ENCODE results near the gene CD37. TPM values are rescaled to one million over a fixed set of nuclear protein-coding genes. Genes with fewer than 3 reads are reported as not detected.

Gene CD37
- total RNA-seq, 1 experiment from 2014 or later, result not detected

DNA sequence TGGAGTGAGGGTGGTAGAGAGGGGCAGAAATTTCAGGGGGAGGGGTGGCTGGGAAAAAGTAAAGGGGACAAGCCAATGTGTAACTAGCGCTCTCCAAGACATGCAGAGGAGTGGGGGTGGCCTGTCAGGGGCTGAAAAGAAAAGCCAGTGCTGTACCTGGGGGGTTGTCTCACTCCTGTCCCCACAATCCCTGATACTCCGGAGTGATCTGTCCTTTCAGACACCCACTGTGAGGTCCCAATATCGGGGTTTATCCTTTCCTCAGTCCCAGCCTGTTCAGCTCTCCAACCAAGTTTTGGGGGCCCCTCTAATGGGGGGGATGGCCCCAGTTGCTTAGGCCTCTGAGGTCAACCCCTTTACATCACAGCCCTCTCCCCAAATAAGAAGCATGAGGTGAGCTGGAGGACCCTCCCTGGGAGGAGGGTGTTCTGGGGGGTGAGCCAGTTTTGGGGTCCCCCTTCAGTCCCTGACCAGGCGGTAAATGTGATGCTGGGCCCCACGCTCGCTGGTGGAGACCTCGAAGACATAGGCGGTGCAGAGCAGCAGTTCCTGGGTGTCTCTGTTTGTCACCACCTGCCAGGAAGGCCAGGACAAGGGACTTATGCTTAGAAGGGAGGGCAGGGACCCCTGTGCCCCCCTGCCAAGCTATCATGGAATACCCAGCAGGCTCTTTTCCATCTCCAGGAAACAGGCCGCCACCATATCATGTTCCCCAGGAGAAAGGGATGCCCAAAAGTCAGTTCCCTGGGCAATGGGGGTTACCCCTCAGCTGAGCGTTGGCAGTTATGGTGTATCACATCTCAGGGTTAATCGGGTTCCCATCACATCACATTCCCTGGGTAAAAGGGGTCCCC, 5.9 kb downstream of the CD37 start:
- H3K4me1 Mint-ChIP-seq (ENCODE audit: low read depth, unreplicated experiment), result peaks cover 16% of the 10 kb centered on the region
- TF ChIP-seq, protein P1, sequence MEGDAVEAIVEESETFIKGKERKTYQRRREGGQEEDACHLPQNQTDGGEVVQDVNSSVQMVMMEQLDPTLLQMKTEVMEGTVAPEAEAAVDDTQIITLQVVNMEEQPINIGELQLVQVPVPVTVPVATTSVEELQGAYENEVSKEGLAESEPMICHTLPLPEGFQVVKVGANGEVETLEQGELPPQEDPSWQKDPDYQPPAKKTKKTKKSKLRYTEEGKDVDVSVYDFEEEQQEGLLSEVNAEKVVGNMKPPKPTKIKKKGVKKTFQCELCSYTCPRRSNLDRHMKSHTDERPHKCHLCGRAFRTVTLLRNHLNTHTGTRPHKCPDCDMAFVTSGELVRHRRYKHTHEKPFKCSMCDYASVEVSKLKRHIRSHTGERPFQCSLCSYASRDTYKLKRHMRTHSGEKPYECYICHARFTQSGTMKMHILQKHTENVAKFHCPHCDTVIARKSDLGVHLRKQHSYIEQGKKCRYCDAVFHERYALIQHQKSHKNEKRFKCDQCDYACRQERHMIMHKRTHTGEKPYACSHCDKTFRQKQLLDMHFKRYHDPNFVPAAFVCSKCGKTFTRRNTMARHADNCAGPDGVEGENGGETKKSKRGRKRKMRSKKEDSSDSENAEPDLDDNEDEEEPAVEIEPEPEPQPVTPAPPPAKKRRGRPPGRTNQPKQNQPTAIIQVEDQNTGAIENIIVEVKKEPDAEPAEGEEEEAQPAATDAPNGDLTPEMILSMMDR (IDR thresholded peaks at IDR 0.05; ENCODE audit: insufficient read depth in 1 of 2, low read depth in 1 of 2, low read length in 1 of 2, severe bottlenecking in 1 of 2, unreplicated experiment in 1 of 2), result no peak
- peaks cover 9% of the 10 kb centered on the region for H3K36me3 Mint-ChIP-seq (ENCODE audit: insufficient read depth, unreplicated experiment)
- CTCF ChIA-PET, result no interaction called here
- intact Hi-C loops (cut with micrococcal nuclease; ENCODE audit: unreplicated experiment), result no loop called here
- H3K27ac Mint-ChIP-seq (ENCODE audit: unreplicated experiment), result no peak overlapping the region
- Histone ChIP-seq H3K4me3 (ENCODE audit: low read depth, low read length) (no peak overlapping the region), H3K9me3 (no peaks in the 10 kb centered on the region), H3K4me1 (peaks cover 10% of the 10 kb centered on the region), H3K36me3 (ENCODE audit: control insufficient read depth, insufficient read depth, low read length) (no peaks in the 10 kb centered on the region), H3K27me3 (replicated peaks; ENCODE audit: control insufficient read depth, insufficient read depth, low read length) (no peaks in the 10 kb centered on the region)
- peak overlapping the region; percentile 77 for H3K4me3 Mint-ChIP-seq (ENCODE audit: unreplicated experiment)
- no peaks in the 10 kb centered on the region for H3K27me3 Mint-ChIP-seq (ENCODE audit: insufficient read depth, unreplicated experiment)
- BruUV-seq (replicated peaks), result no TSS peak
- POLR2A ChIA-PET, result interaction anchor here (0.7 kb wide), 1 partner anchor 709 kb away, joined by 6 read pairs; no protein-coding TSS in a partner anchor
- DNase-seq, result peak in 1 of 2 experiments; percentile 29
- H3K9me3 Mint-ChIP-seq (ENCODE audit: unreplicated experiment), result no peaks in the 10 kb centered on the region

DNA sequence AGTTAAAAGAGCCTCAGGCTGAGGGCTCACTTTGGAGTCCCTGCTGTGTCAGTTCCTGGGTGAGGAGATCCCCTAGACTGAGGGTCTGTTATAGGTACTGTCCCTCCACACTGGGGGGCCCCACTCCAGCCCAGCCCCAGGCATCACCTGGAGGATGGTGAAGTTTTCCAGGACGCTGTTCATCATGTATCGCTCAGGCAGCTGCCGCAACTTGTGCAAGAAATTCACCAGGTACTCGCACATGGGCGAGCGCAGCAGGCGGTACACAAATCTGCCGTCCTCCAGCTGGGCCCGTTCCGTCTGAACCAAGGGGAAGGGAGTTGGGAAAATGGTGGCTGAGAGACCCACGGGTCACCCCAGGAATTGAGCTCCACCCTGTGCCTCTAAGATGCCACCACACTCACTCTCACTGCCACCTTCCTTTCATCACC, 7.1 kb downstream of the CD37 start:
- no peak overlapping the region for H3K4me3 ChIP-seq (ENCODE audit: low read depth, low read length)
- Mint-ChIP-seq H3K9me3 (ENCODE audit: unreplicated experiment) (no peaks in the 10 kb centered on the region), H3K4me3 (ENCODE audit: unreplicated experiment) (no peak overlapping the region), H3K36me3 (ENCODE audit: insufficient read depth, unreplicated experiment) (peaks cover 10% of the 10 kb centered on the region), H3K27ac (ENCODE audit: unreplicated experiment) (peak overlapping the region; percentile 5), H3K4me1 (ENCODE audit: low read depth, unreplicated experiment) (peaks cover 16% of the 10 kb centered on the region), H3K27me3 (ENCODE audit: insufficient read depth, unreplicated experiment) (no peaks in the 10 kb centered on the region)
- no peaks in the 10 kb centered on the region for H3K9me3 ChIP-seq
- peak in 1 of 2 experiments; percentile 19 for DNase-seq
- TF ChIP-seq, protein P1 (IDR thresholded peaks at IDR 0.05; ENCODE audit: insufficient read depth in 1 of 2, low read depth in 1 of 2, low read length in 1 of 2, severe bottlenecking in 1 of 2, unreplicated experiment in 1 of 2), result no peak
- no peaks in the 10 kb centered on the region for H3K27me3 ChIP-seq (replicated peaks; ENCODE audit: control insufficient read depth, insufficient read depth, low read length)
- CTCF ChIA-PET, result no interaction called here
- no peaks in the 10 kb centered on the region for H3K36me3 ChIP-seq (ENCODE audit: control insufficient read depth, insufficient read depth, low read length)
- H3K4me1 ChIP-seq, result peaks cover 10% of the 10 kb centered on the region
- POLR2A ChIA-PET, result interaction anchor here (0.6 kb wide), 1 partner anchor 171 kb away, joined by 3 read pairs; no protein-coding TSS in a partner anchor
- no TSS peak for BruUV-seq (replicated peaks)
- intact Hi-C loops (cut with micrococcal nuclease; ENCODE audit: unreplicated experiment), result no loop called here

DNA sequence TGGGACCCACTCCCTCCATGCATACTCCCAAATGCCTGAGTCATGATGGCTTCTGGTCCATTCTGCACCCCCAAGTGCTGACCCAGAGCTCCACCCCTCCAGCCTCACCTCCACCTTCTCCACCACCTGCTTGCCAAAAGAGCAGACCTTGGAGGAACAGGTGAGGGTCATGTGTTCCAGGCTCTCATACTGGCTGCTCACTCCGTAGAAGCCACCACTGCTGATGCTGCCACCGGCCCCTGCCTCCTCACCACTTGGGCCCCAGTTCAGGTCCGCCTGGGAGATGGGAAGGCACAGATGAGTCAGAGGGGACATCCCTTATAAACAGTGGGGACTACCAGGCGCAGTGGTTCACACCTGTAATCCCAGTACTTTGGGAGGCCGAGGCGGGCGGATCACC, 7.9 kb downstream of the CD37 start:
- peaks cover 17% of the 10 kb centered on the region for H3K36me3 Mint-ChIP-seq (ENCODE audit: insufficient read depth, unreplicated experiment)
- POLR2A ChIA-PET, result no interaction called here
- H3K36me3 ChIP-seq (ENCODE audit: control insufficient read depth, insufficient read depth, low read length), result no peaks in the 10 kb centered on the region
- peaks cover 16% of the 10 kb centered on the region for H3K4me1 Mint-ChIP-seq (ENCODE audit: low read depth, unreplicated experiment)
- intact Hi-C loops (cut with micrococcal nuclease; ENCODE audit: unreplicated experiment), result no loop called here
- H3K9me3 ChIP-seq, result no peaks in the 10 kb centered on the region
- H3K4me3 Mint-ChIP-seq (ENCODE audit: unreplicated experiment), result no peak overlapping the region
- H3K4me3 ChIP-seq (ENCODE audit: low read depth, low read length), result no peak overlapping the region
- no peaks in the 10 kb centered on the region for H3K27me3 ChIP-seq (replicated peaks; ENCODE audit: control insufficient read depth, insufficient read depth, low read length)
- CTCF ChIA-PET, result no interaction called here
- TF ChIP-seq, protein P1 (IDR thresholded peaks at IDR 0.05; ENCODE audit: insufficient read depth in 1 of 2, low read depth in 1 of 2, low read length in 1 of 2, severe bottlenecking in 1 of 2, unreplicated experiment in 1 of 2), result no peak
- peaks cover 10% of the 10 kb centered on the region for H3K4me1 ChIP-seq
- BruUV-seq (replicated peaks), result no TSS peak
- H3K27ac Mint-ChIP-seq (ENCODE audit: unreplicated experiment), result peak overlapping the region; percentile 5
- H3K27me3 Mint-ChIP-seq (ENCODE audit: insufficient read depth, unreplicated experiment), result no peaks in the 10 kb centered on the region
- no peaks in the 10 kb centered on the region for H3K9me3 Mint-ChIP-seq (ENCODE audit: unreplicated experiment)
- DNase-seq, result peak in 1 of 2 experiments; percentile 32
